Activated CD4-positive, alpha-beta T cell treated with anti-CD3 and anti-CD28 coated beads, Interleukin-2, Interleukin-6, amounts not matched to agents 100 ng/mL and 50 ng/mL, durations not matched to agents 16 hours and 8 hours (primary cell): ENCODE results near the gene SIGLEC10.

Source experiments
- DNase-seq: peaks from one replicate; pipeline ENCODE4 v3.0.0-alpha.2; 2020

Gene SIGLEC10

DNA sequence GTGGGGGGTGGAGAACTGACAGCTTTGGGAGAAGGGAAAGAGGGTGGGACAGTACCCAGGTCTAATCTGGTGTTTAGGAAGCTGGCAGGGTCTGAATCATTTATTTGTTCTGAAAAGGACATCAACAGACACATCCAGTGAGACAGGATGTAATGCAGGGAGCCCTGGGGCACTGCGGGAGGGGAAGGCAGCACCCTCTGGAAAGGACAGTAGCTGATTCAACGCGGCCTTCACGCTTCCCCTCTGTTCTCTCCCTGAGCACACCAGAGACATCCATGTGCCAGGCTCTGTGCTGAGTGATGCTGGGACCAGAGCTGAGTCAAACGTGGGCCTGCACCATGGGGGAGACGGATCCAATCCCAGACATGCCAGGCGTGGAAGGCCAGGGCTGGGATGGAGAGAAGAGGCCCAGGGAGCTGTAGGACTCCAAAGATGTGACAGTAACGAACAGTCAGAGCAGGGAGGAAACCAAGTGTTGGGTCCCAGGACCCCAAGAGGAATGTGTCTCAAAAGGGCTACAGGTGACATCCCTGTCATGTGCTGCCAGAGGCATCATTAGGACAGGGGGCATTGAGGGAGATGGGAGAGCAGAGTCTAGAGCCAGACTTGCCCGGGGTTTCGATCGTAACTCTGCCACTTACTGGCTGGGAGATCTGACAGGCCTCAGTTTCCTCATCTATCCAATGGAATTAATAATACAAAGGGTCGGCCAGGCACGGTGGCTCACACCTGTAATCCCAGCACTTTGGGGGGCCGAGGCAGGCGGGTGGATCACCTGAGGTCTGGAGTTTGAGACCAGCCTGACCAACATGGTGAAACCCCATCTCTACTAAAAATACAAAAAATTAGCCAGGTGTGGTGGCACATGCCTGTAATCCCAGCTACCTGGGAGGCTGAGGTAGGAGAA, 53.0 kb downstream of the SIGLEC10 start:
- DNase-seq = no peak

DNA sequence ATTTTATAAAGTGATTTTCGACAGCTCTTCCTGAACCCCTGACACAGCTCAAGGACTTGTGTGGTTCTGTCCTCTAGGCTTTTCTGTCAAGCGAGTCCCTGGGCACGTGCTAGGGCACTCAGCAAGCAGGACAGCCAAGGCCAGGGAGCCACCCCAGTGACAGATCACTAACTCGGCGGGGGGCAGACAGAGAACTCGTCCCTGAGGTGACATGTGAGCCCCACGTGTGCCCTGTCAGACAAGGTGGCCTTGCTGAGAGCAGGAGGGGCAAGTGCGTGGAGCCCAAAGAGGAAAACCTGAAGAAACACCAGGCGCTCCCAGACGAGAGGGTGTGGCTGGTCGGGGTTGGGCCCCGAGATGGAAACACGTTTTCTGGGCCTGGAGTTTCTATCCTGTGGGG, 56.2 kb downstream of the SIGLEC10 start:
- no peak for DNase-seq
